GM23338 (cell line): ENCODE measurements around the gene OSBPL10. TPM values are rescaled to one million over a fixed set of nuclear protein-coding genes. Genes with fewer than 3 reads are reported as not detected.
A peak's percentile ranks its signal among the peaks of the same experiment; 100 is the strongest.

Source experiments
- ATAC-seq: fragments of 200-7000 bp; cut with Tn5 transposase; 3 replicates; pipeline ENCODE4 v1.9.1; 2020
- DNase-seq: peaks from one replicate; pipeline ENCODE4 v3.0.0-alpha.2; 2015; ENCODE audit warnings: low spot score
- H2AFZ ChIP-seq: fragments of 200-600 bp; sonication (generic); 2 replicates; pipeline ENCODE4 v1.8.0; 2016; ENCODE audit warnings: antibody characterized with exemption, mild to moderate bottlenecking, moderate library complexity
- H3F3A ChIP-seq: fragments of 200-600 bp; sonication (generic); replicated peaks from 2 replicates; pipeline ENCODE4 v1.8.0; 2017; ENCODE audit warnings: antibody characterized with exemption, mixed run types, low read depth
- H3K27ac ChIP-seq: fragments of 200-600 bp; sonication (generic); 2 replicates; pipeline ENCODE4 v1.6.1; 2016; ENCODE audit warnings: low read depth
- H3K27me3 ChIP-seq: fragments of 200-600 bp; sonication (generic); 2 replicates; pipeline ENCODE4 v1.8.0; 2016; ENCODE audit warnings: mild to moderate bottlenecking, mixed run types, moderate library complexity; ENCODE audit not compliant: insufficient read depth
- H3K36me3 ChIP-seq: fragments of 200-600 bp; sonication (generic); 2 replicates; pipeline ENCODE4 v1.8.0; 2016; ENCODE audit warnings: mild to moderate bottlenecking; ENCODE audit not compliant: insufficient read depth
- H3K4me1 ChIP-seq: fragments of 200-600 bp; sonication (generic); 2 replicates; pipeline ENCODE4 v1.8.0; 2016; ENCODE audit warnings: mild to moderate bottlenecking, moderate library complexity; ENCODE audit not compliant: insufficient read depth
- H3K4me2 ChIP-seq: fragments of 200-600 bp; sonication (generic); 2 replicates; pipeline ENCODE4 v1.7.1; 2017; ENCODE audit warnings: mixed run types
- H3K4me3 ChIP-seq: fragments of 200-600 bp; sonication (generic); 2 replicates; pipeline ENCODE4 v1.6.1; 2016; ENCODE audit warnings: mixed run types
- H3K79me2 ChIP-seq: fragments of 200-600 bp; sonication (generic); replicated peaks from 2 replicates; pipeline ENCODE4 v1.8.0; 2017; ENCODE audit warnings: mild to moderate bottlenecking; ENCODE audit not compliant: insufficient read depth
- H3K9me2 ChIP-seq: fragments of 200-600 bp; sonication (generic); 2 replicates; pipeline ENCODE4 v1.8.0; 2017; ENCODE audit not compliant: insufficient read depth
- H4K20me1 ChIP-seq: fragments of 200-600 bp; sonication (generic); replicated peaks from 2 replicates; pipeline ENCODE4 v1.8.0; 2017; ENCODE audit warnings: mild to moderate bottlenecking; ENCODE audit not compliant: insufficient read depth
- H3K27ac Mint-ChIP-seq: 2 replicates; pipeline ENCODE4 v1.8.0; 2020; ENCODE audit warnings: inconsistent platforms, mild to moderate bottlenecking, moderate library complexity, mixed read lengths
- H3K27me3 Mint-ChIP-seq: 3 replicates; pipeline ENCODE4 v1.8.0; 2022; ENCODE audit warnings: low read depth, mild to moderate bottlenecking, moderate library complexity, mixed read lengths, inconsistent platforms; ENCODE audit not compliant: insufficient read depth, poor library complexity
- H3K36me3 Mint-ChIP-seq: 3 replicates; pipeline ENCODE4 v1.8.0; 2021; ENCODE audit warnings: low read depth, mild to moderate bottlenecking, inconsistent platforms, moderate library complexity, mixed read lengths
- H3K4me1 Mint-ChIP-seq: 3 replicates; pipeline ENCODE4 v1.8.0; 2020; ENCODE audit warnings: mild to moderate bottlenecking, inconsistent platforms, mixed read lengths
- H3K4me3 Mint-ChIP-seq: 3 replicates; pipeline ENCODE4 v1.8.0; 2021; ENCODE audit warnings: moderate library complexity, mild to moderate bottlenecking, inconsistent platforms, mixed read lengths
- H3K9me3 Mint-ChIP-seq: 3 replicates; pipeline ENCODE4 v1.8.0; 2020; ENCODE audit warnings: moderate library complexity, mild to moderate bottlenecking, inconsistent platforms, mixed read lengths
- CTCF ChIP-seq, 2 experiments: fragments of 200-600 bp in 1 of 2; sonication (generic) in 1 of 2; conservative IDR thresholded peaks; 2 replicates each; pipeline versions ENCODE4 v1.5.1 to v1.6.1; 2016 to 2017; ENCODE audit warnings: antibody characterized with exemption in 2 of 2, low read depth in 2 of 2, mild to moderate bottlenecking in 2 of 2, moderate library complexity in 1 of 2
- ETS1 ChIP-seq: IDR thresholded peaks from 2 replicates; pipeline ENCODE4 v1.6.1; 2016; ENCODE audit warnings: antibody characterized with exemption
- EZH2 ChIP-seq: fragments of 200-600 bp; sonication (generic); IDR thresholded peaks from one replicate; pipeline ENCODE4 v1.8.0; 2017; ENCODE audit warnings: antibody characterized with exemption, mild to moderate bottlenecking, low read depth; ENCODE audit not compliant: unreplicated experiment
- JUNB ChIP-seq: IDR thresholded peaks from one replicate; pipeline ENCODE4 v1.6.1; 2016; ENCODE audit warnings: antibody characterized with exemption; ENCODE audit not compliant: unreplicated experiment
- NANOG ChIP-seq: IDR thresholded peaks from 2 replicates; pipeline ENCODE4 v1.6.1; 2016; ENCODE audit warnings: antibody characterized with exemption, borderline replicate concordance
- REST ChIP-seq: IDR thresholded peaks from one replicate; pipeline ENCODE4 v1.6.1; 2018; ENCODE audit warnings: antibody characterized with exemption; ENCODE audit not compliant: unreplicated experiment
- STAT1 ChIP-seq: IDR thresholded peaks from one replicate; pipeline ENCODE4 v1.6.1; 2016; ENCODE audit warnings: antibody characterized with exemption; ENCODE audit not compliant: unreplicated experiment
- ZNF462 ChIP-seq: fragments of 250-450 bp; sonication (Bioruptor Pico); IDR thresholded peaks from 2 replicates; pipeline ENCODE4 v1.5.0; 2020; ENCODE audit warnings: mild to moderate bottlenecking, moderate library complexity
- polyA plus RNA-seq: library from polyadenylated mRNA; unstranded; fragments of >200 nt; fragmentation: Nextera tagmentation; extraction: Ambion mirVana; gene quantifications from 2 replicates; pipeline ENCODE4 v1.2.1, GENCODE V29; 2016
- total RNA-seq: library from RNA; depleted of rRNA; stranded (reverse); fragments of >200 nt; shearing (Covaris generic); gene quantifications from 2 replicates; pipeline ENCODE4 v1.2.3, GENCODE V29; 2014

The OSBPL10 gene
- total and polyA plus RNA-seq, 2 experiments from 2014 or later = 23.8 to 149 TPM

- H3K4me1 Mint-ChIP-seq = peaks cover 78% of the 10 kb centered on the region
- Histone ChIP-seq H3F3A (no peaks in the 10 kb centered on the region), H3K4me2 (peak overlapping the region; percentile 49), H4K20me1 (peaks cover 16% of the 10 kb centered on the region), H3K27me3 (no peaks in the 10 kb centered on the region), H3K27ac (peak overlapping the region; percentile 52), H3K4me1 (peaks cover 75% of the 10 kb centered on the region), H3K79me2 (peaks cover 100% of the 10 kb centered on the region), H3K9me2 (no peaks in the 10 kb centered on the region), H3K4me3 (no peak overlapping the region), H3K36me3 (no peaks in the 10 kb centered on the region), H2AFZ (no peak overlapping the region)
- H3K27ac Mint-ChIP-seq = peak overlapping the region; percentile 4
- H3K9me3 Mint-ChIP-seq = no peaks in the 10 kb centered on the region
- H3K4me3 Mint-ChIP-seq = peak overlapping the region; percentile 3; the same call in 1 of the 3 replicates
- no peak for DNase-seq
- TF ChIP-seq EZH2 = no peak
- no peak for TF ChIP-seq CTCF (conservative IDR thresholded peaks at IDR 0.05; ENCODE audit: low read depth in 2 of 2)
- no peak for TF ChIP-seq JUNB
- TF ChIP-seq REST = no peak
- no peak for TF ChIP-seq ZNF462 (CRISPR knock-in tag)
- TF ChIP-seq NANOG = no peak
- no peak for TF ChIP-seq STAT1
- no peak for TF ChIP-seq ETS1
- peak; percentile 19; the same call in 2 of the 3 replicates for ATAC-seq
- peaks cover 5% of the 10 kb centered on the region for H3K27me3 Mint-ChIP-seq
- H3K36me3 Mint-ChIP-seq = peaks cover 7% of the 10 kb centered on the region; the same call in 2 of the 3 replicates
Observed at GRCh38 chr3:31891876-31892455, 89.1 kb downstream of the OSBPL10 start.
